GM23248 (cell line): ENCODE data around the gene KCND3. TPM values are rescaled to one million over a fixed set of nuclear protein-coding genes. Genes with fewer than 3 reads are reported as not detected.

Experiments used
- DNase-seq: peaks from one replicate; pipeline ENCODE4 v3.0.0-alpha.2; 2015
- H2AFZ ChIP-seq: fragments of 200-600 bp; sonication (generic); 2 replicates; pipeline ENCODE4 v1.6.1; 2016; ENCODE audit warnings: antibody characterized with exemption
- H3F3A ChIP-seq: fragments of 200-600 bp; sonication (generic); 2 replicates; pipeline ENCODE4 v1.6.1; 2016; ENCODE audit warnings: mild to moderate bottlenecking, antibody characterized with exemption, mixed run types; ENCODE audit not compliant: insufficient read depth
- H3K27ac ChIP-seq: fragments of 200-600 bp; sonication (generic); 2 replicates; pipeline ENCODE4 v1.5.1; 2016; ENCODE audit warnings: mild to moderate bottlenecking
- H3K27me3 ChIP-seq: fragments of 200-600 bp; sonication (generic); replicated peaks from 2 replicates; pipeline ENCODE4 v1.6.1; 2016; ENCODE audit warnings: mild to moderate bottlenecking; ENCODE audit not compliant: insufficient read depth
- H3K36me3 ChIP-seq: fragments of 200-600 bp; sonication (generic); 2 replicates; pipeline ENCODE4 v1.6.1; 2016; ENCODE audit warnings: low read depth, mild to moderate bottlenecking
- H3K4me1 ChIP-seq: fragments of 200-600 bp; sonication (generic); 2 replicates; pipeline ENCODE4 v1.6.1; 2016; ENCODE audit warnings: mild to moderate bottlenecking; ENCODE audit not compliant: insufficient read depth
- H3K4me2 ChIP-seq: fragments of 200-600 bp; sonication (generic); one replicate; pipeline ENCODE4 v1.6.1; 2016; ENCODE audit warnings: mild to moderate bottlenecking; ENCODE audit not compliant: unreplicated experiment
- H3K4me3 ChIP-seq: fragments of 200-600 bp; sonication (generic); 2 replicates; pipeline ENCODE4 v1.5.1; 2016; ENCODE audit warnings: mild to moderate bottlenecking
- H3K79me2 ChIP-seq: fragments of 200-600 bp; sonication (generic); 2 replicates; pipeline ENCODE4 v1.6.1; 2016; ENCODE audit warnings: mild to moderate bottlenecking; ENCODE audit not compliant: insufficient read depth
- H3K9ac ChIP-seq: fragments of 200-600 bp; sonication (generic); 2 replicates; pipeline ENCODE4 v1.6.1; 2016; ENCODE audit warnings: mild to moderate bottlenecking
- H3K9me2 ChIP-seq: fragments of 200-600 bp; sonication (generic); 2 replicates; pipeline ENCODE4 v1.6.1; 2016; ENCODE audit warnings: mixed run types, mild to moderate bottlenecking, moderate library complexity; ENCODE audit not compliant: insufficient read depth
- H3K9me3 ChIP-seq: fragments of 200-600 bp; sonication (generic); one replicate; pipeline ENCODE4 v1.6.1; 2017; ENCODE audit warnings: low read depth
- H4K20me1 ChIP-seq: fragments of 200-600 bp; sonication (generic); 2 replicates; pipeline ENCODE4 v1.6.0; 2016; ENCODE audit not compliant: insufficient read depth
- EZH2 ChIP-seq: fragments of 200-600 bp; sonication (generic); IDR thresholded peaks from 2 replicates; pipeline ENCODE4 v1.6.1; 2018; ENCODE audit warnings: antibody characterized with exemption, mild to moderate bottlenecking; ENCODE audit not compliant: insufficient read depth, poor library complexity, severe bottlenecking
- EZH2phosphoT487 ChIP-seq: fragments of 200-600 bp; sonication (generic); IDR thresholded peaks from 2 replicates; pipeline ENCODE4 v1.6.1; 2018; ENCODE audit warnings: antibody characterized with exemption, moderate library complexity, mild to moderate bottlenecking, low read depth; ENCODE audit not compliant: insufficient read depth
- whole genome bisulfite sequencing, 2 experiments: methylation state at CpG; one replicate each; pipeline ENCODE4 v1.1.6; 2015 to 2017; ENCODE audit warnings: low lambda C conversion rate in 2 of 2, low coverage in 1 of 2; ENCODE audit errors: missing lambda C conversion rate in 2 of 2; 5-methylcytosine and 5-hydroxymethylcytosine counted together
- in situ Hi-C: fragments of 300-500 bp; cut with MboI; formaldehyde crosslinking; loops from 2 replicates; pipeline ENCODE4 v1.15.0; 2020
- polyA plus RNA-seq: library from polyadenylated mRNA; unstranded; fragments of >200 nt; fragmentation: Nextera tagmentation; extraction: Ambion mirVana; gene quantifications from 2 replicates; pipeline ENCODE4 v1.2.1, GENCODE V29; 2016
- total RNA-seq: library from RNA; depleted of rRNA; stranded (reverse); fragments of >200 nt; shearing (Covaris generic); gene quantifications from 2 replicates; pipeline ENCODE4 v1.2.3, GENCODE V29; 2014

KCND3 gene
- total and polyA plus RNA-seq, 2 experiments from 2014 or later: 0.08 to 0.22 TPM

DNA sequence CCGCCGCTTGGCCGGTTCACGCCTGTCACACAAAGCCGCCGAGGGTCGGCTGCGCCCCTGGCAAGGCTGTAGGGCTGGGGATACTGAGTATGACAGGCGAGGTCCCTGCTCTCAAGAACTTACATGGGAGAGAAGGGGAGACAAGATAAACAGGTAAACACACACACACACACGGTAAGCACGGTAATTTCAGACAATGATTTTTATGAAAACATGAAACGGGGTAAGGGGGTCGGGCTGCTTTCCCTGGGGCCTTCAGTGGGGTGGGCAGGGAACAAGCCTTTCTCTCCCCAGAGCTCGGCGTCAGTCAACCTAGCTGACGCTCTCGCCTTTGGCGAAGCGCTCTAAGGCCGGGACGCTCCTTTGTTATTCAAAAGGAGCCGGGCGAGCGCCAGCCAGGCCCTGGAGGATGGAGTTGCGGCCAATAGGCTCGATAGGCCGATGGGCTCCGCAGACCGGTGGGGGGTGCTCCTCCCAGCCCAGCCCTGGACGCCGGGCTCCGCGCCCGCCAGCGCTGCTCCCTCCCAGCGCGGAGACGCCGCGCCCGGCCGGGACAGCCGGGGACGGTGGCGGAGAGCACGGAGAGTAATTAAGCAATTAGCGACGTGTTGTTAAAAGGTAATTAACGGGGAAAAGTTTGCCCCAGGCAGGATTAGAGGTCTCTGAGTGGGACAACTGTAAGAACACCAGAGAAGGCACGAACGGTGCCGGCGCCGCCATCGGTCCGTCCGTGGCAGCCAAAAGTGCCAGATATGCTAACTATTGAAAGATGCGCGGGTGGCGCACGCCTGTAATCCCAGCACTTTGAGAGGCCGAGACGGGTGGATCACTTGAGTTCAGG, 249.3 kb downstream of the KCND3 start:
- Histone ChIP-seq H3K4me3 (peak overlapping the region; percentile 84), H2AFZ (peak overlapping the region; percentile 83), H3K9me3 (no peaks in the 10 kb centered on the region), H3K9ac (peak overlapping the region; percentile 76), H3K9me2 (no peaks in the 10 kb centered on the region), H3K36me3 (no peaks in the 10 kb centered on the region), H3K4me2 (peak overlapping the region; percentile 86), H3K27me3 (no peaks in the 10 kb centered on the region), H4K20me1 (no peaks in the 10 kb centered on the region), H3K27ac (peak overlapping the region; percentile 65), H3K79me2 (no peaks in the 10 kb centered on the region), H3F3A (peaks cover 6% of the 10 kb centered on the region; the same call in 1 of the 2 replicates), H3K4me1 (peaks cover 17% of the 10 kb centered on the region)
- TF ChIP-seq EZH2phosphoT487 (no peak), EZH2 (no peak)
- in situ Hi-C loops: no loop called here
- WGBS, 2 experiments: 2 to 3% methylated on average over 56 to 57 of the region's 63 CpGs
- peak; percentile 88 for DNase-seq

DNA sequence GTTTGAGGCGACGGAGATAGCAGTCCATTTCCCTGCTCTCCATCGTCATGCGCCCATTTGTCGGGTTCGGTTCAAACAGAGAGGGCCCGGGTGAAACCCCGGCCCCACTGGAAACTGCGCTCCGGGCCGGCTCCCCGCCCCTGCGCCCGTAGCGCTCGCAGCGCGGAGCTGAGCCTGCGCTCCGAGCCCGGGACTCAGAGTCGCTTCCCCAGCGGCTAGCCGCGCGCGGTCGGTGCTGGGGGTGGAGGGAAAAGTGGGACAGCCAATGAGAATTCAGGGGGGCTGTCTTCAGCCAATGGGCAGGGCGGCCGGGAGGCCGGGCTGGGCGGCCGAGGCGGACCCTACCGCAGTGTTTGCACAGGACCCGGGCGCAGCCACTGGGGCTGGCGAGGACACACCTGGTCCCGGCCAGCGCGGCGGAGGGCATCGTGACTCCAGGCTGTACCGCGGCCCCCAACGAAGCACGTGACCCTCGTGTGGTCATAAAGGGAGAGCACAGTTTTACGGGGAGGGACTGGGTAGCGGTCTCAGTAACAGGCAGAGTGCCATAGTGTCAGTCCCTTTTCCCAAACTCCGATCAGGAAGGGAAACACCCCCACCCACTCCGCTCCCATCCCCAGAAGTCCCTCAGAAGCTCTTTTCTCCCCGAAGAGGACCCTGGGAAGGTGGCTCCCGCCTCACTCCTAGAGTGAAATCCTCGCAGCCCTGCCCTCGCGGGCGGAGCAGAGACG, 250.1 kb downstream of the KCND3 start, which contains the start of gene INKA2:
INKA2 (minus strand) TSS at position 202 of the 731 bp plus-strand sequence; CDS start at position 49, 153 bp downstream.
- Histone ChIP-seq H3K9ac (peak within 1 kb of the TSS; percentile 76), H3F3A (peaks cover 6% of the 10 kb centered on the region; the same call in 1 of the 2 replicates), H3K9me2 (no peaks in the 10 kb centered on the region), H3K9me3 (no peaks in the 10 kb centered on the region), H3K4me2 (peak within 1 kb of the TSS; percentile 86), H3K27me3 (no peaks in the 10 kb centered on the region), H3K36me3 (no peaks in the 10 kb centered on the region), H3K4me3 (peak within 1 kb of the TSS; percentile 84), H4K20me1 (no peaks in the 10 kb centered on the region), H3K79me2 (no peaks in the 10 kb centered on the region), H2AFZ (peak within 1 kb of the TSS; percentile 83), H3K4me1 (peaks cover 17% of the 10 kb centered on the region), H3K27ac (peak within 1 kb of the TSS; percentile 65)
- WGBS, 2 experiments: 1% methylated on average over 46 to 59 of the region's 59 CpGs
- TF ChIP-seq EZH2 (no peak), EZH2phosphoT487 (no peak)
- in situ Hi-C loops: no loop called here
- DNase-seq: peak; percentile 88

DNA sequence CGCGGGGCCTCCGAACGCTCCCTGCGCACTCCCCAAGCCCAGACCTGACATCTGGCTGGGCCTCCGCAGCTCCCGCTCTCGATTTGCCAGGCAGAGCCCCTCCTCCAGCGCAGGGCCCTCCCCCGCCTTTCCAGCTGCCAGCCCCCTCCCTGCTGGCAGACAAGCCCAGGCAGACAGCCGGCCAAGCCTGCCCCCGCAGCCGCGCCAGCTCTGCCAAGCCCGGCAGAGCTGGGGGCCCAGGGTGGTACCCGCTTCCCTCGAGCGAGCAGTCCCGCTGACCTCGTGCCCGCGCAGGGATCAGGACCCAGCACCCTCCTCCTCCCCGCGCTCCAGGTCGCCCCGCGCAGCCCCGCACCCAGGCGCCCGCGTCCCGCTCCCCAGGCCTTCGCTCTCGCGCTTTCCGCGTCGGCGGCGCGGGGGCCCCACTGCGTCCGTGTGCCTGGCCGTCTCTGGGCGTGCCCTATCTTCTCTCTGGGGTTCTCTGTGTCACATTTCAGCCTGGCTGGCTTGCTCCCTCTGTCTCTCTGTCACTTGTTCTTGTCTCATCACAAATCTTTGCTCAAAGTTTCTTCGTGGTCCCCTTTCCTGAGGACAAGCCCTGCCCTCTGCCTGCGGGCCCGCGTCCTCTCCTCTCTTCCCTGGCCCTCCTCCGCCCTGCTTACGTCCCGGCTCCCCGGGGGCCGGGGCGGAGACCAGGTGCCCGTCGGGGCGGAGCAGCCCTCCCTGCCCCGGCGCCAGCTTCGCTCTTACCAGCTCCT, 250.9 kb downstream of the KCND3 start:
- Histone ChIP-seq H3K79me2 (no peaks in the 10 kb centered on the region), H3K4me1 (peaks cover 15% of the 10 kb centered on the region), H3K36me3 (no peaks in the 10 kb centered on the region), H4K20me1 (no peaks in the 10 kb centered on the region), H2AFZ (peak overlapping the region; percentile 83), H3K27me3 (no peaks in the 10 kb centered on the region), H3K9ac (peak overlapping the region; percentile 76), H3K27ac (peak overlapping the region; percentile 65), H3K4me3 (peak overlapping the region; percentile 84), H3F3A (0 out of 2 replicates have a peak, but pooled peaks cover under 1% of the 10 kb centered on the region), H3K4me2 (peak overlapping the region; percentile 86), H3K9me3 (no peaks in the 10 kb centered on the region), H3K9me2 (no peaks in the 10 kb centered on the region)
- DNase-seq: peak; percentile 80
- TF ChIP-seq EZH2phosphoT487: no peak
- no peak for TF ChIP-seq EZH2
- in situ Hi-C loops: no loop called here
- 1 to 2% methylated on average over 51 to 56 of the region's 61 CpGs for WGBS, 2 experiments

DNA sequence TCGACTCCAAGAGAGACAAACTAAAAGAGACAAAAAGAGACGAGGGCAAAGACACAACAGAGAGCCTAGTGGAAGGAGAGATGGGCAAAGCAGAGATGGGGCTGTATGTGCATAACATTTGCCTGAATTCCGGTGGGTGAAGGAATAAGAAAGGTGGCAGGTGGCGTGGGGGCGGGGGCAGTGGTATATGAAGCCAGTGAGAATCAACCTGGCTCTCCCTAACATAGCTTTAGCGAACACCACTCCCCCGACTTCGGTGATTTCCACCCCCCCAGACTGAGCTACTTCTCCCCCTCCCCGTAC, 251.4 kb downstream of the KCND3 start:
- Histone ChIP-seq H3K4me2 (peak overlapping the region; percentile 86), H3K27ac (no peak overlapping the region), H3K4me1 (peaks cover 15% of the 10 kb centered on the region), H3K79me2 (no peaks in the 10 kb centered on the region), H3K4me3 (peak overlapping the region; percentile 84), H3K9me2 (no peaks in the 10 kb centered on the region), H3K27me3 (no peaks in the 10 kb centered on the region), H3F3A (no peaks in the 10 kb centered on the region), H3K36me3 (no peaks in the 10 kb centered on the region), H4K20me1 (no peaks in the 10 kb centered on the region), H3K9me3 (no peaks in the 10 kb centered on the region), H2AFZ (peak overlapping the region; percentile 83), H3K9ac (peak overlapping the region; percentile 76)
- in situ Hi-C loops: no loop called here
- TF ChIP-seq EZH2phosphoT487 (no peak), EZH2 (no peak)
- DNase-seq: no peak
- WGBS, 2 experiments: 43 to 67% methylated on average over 5 to 9 of the region's 9 CpGs
